Coronary artery (tissue), 2 donors: ENCODE results near the gene ZDHHC17.

Experiments
- DNase-seq: peaks from one replicate; pipeline ENCODE4 v3.0.0-alpha.2; 2017; ENCODE audit warnings: low spot score
- H3K27ac ChIP-seq, 2 donors: fragments of 200-600 bp; sonication (generic); one replicate each; pipeline ENCODE4 v1.5.1; 2016 to 2019
- H3K4me3 ChIP-seq: fragments of 200-600 bp; sonication (generic); 2 replicates; pipeline ENCODE4 v1.5.1; 2016; ENCODE audit warnings: mild to moderate bottlenecking, moderate library complexity
- CTCF ChIP-seq: fragments of 200-600 bp; sonication (generic); IDR thresholded peaks from one replicate; pipeline ENCODE4 v1.5.1; 2019; ENCODE audit warnings: antibody characterized with exemption

ZDHHC17 gene

GRCh38 chr12:76855271-76855670 is 91.4 kb downstream of the ZDHHC17 start:
- H3K27ac ChIP-seq = no peak overlapping the region
- no peak for TF ChIP-seq CTCF
- H3K4me3 ChIP-seq = no peak overlapping the region
- no peak for DNase-seq

GRCh38 chr12:76856018-76856644 is 92.2 kb downstream of the ZDHHC17 start:
- DNase-seq = no peak
- no peak for TF ChIP-seq CTCF
- no peak overlapping the region for H3K27ac ChIP-seq
- H3K4me3 ChIP-seq = no peak overlapping the region

GRCh38 chr12:76859611-76860010 is 95.7 kb downstream of the ZDHHC17 start:
- TF ChIP-seq CTCF = no peak
- no peak for DNase-seq
- no peak overlapping the region for H3K27ac ChIP-seq
- no peak overlapping the region for H3K4me3 ChIP-seq

GRCh38 chr12:76860256-76860655 is 96.3 kb downstream of the ZDHHC17 start:
- no peak for TF ChIP-seq CTCF
- no peak for DNase-seq
- Histone ChIP-seq H3K4me3 (no peak overlapping the region), H3K27ac (no peak overlapping the region)

- DNase-seq = no peak
- no peak for TF ChIP-seq CTCF
- Histone ChIP-seq H3K4me3 (no peak overlapping the region), H3K27ac (peak overlapping the region; percentile 27 to 29)
These were observed 99.2 kb downstream of the ZDHHC17 start for GRCh38 chr12:76863005-76863670.

- H3K27ac ChIP-seq = peak overlapping the region; percentile 27 to 29
- TF ChIP-seq CTCF = no peak
- no peak for DNase-seq
- no peak overlapping the region for H3K4me3 ChIP-seq
These were observed 99.9 kb downstream of the ZDHHC17 start for GRCh38 chr12:76863837-76864236.

GRCh38 chr12:76864791-76865400 is 101.0 kb downstream of the ZDHHC17 start:
- H3K4me3 ChIP-seq = no peak overlapping the region
- TF ChIP-seq CTCF = no peak

More at GRCh38 chr12:76864791-76865400, 101.0 kb downstream of the ZDHHC17 start:
- H3K27ac ChIP-seq = peak overlapping the region in 1 of 2 donors; percentile 64
- DNase-seq = no peak
